PC-9 (cell line): ENCODE results near the gene ABLIM2. TPM values are rescaled to one million over a fixed set of nuclear protein-coding genes. Genes with fewer than 3 reads are reported as not detected.

Source experiments
- BruUV-seq: library from RNA; stranded (reverse); fragments of 400-500 nt; replicated peaks from 2 replicates; lab custom pipeline; 2021; lab: Mats Ljungman, UMichigan
- CTCF ChIA-PET: fragments of 300-600 bp; sonication (Branson Sonifier 250); formaldehyde crosslinking; loops from one replicate; lab custom pipeline; 2022; ENCODE audit warnings: antibody characterized with exemption; lab: Charles Lee
- POLR2A ChIA-PET: fragments of 300-600 bp; sonication (Branson Sonifier 250); formaldehyde crosslinking; loops from one replicate; lab custom pipeline; 2022; ENCODE audit warnings: antibody characterized with exemption; ENCODE audit not compliant: unreplicated experiment; lab: Charles Lee
- DNase-seq, 2 experiments: peaks; one replicate each; pipeline versions ENCODE4 v3.0.0 to v3.0.0-alpha.2; 2015 to 2022; ENCODE audit warnings: mixed read lengths in 1 of 2
- H2AFZ ChIP-seq: fragments of 200-600 bp; sonication (generic); 2 replicates; pipeline ENCODE4 v1.8.1; 2017; ENCODE audit warnings: antibody characterized with exemption
- H3F3A ChIP-seq: fragments of 200-600 bp; sonication (generic); 2 replicates; pipeline ENCODE4 v1.8.1; 2017; ENCODE audit warnings: antibody characterized with exemption, mild to moderate bottlenecking, low read depth; ENCODE audit not compliant: insufficient read depth
- H3K27ac ChIP-seq: fragments of 200-600 bp; sonication (generic); 2 replicates; pipeline ENCODE4 v1.6.1; 2016; ENCODE audit warnings: mixed run types
- H3K27me3 ChIP-seq: fragments of 200-600 bp; sonication (generic); 2 replicates; pipeline ENCODE4 v1.6.1; 2016; ENCODE audit warnings: low read depth, mixed run types; ENCODE audit not compliant: insufficient read depth
- H3K36me3 ChIP-seq: fragments of 200-600 bp; sonication (generic); 2 replicates; pipeline ENCODE4 v1.6.1; 2016; ENCODE audit warnings: low read depth, mixed run types
- H3K4me1 ChIP-seq: fragments of 200-600 bp; sonication (generic); replicated peaks from 2 replicates; pipeline ENCODE4 v1.6.1; 2016; ENCODE audit warnings: mixed run types; ENCODE audit not compliant: insufficient read depth
- H3K4me2 ChIP-seq: fragments of 200-600 bp; sonication (generic); 2 replicates; pipeline ENCODE4 v1.6.1; 2017; ENCODE audit warnings: mixed run types
- H3K4me3 ChIP-seq: fragments of 200-600 bp; sonication (generic); 2 replicates; pipeline ENCODE4 v1.6.1; 2016; ENCODE audit warnings: mixed run types
- H3K79me2 ChIP-seq: fragments of 200-600 bp; sonication (generic); 2 replicates; pipeline ENCODE4 v1.6.1; 2017; ENCODE audit warnings: low read depth, mixed run types
- H3K9me2 ChIP-seq: fragments of 200-600 bp; sonication (generic); 2 replicates; pipeline ENCODE4 v1.8.1; 2017; ENCODE audit warnings: mild to moderate bottlenecking; ENCODE audit not compliant: insufficient read depth
- H3K9me3 ChIP-seq: fragments of 200-600 bp; sonication (generic); 2 replicates; pipeline ENCODE4 v1.8.1; 2016; ENCODE audit warnings: low read depth; ENCODE audit not compliant: insufficient read depth
- H4K20me1 ChIP-seq: fragments of 200-600 bp; sonication (generic); 2 replicates; pipeline ENCODE4 v1.8.1; 2017; ENCODE audit not compliant: insufficient read depth
- CTCF ChIP-seq: fragments of 200-600 bp; sonication (generic); conservative IDR thresholded peaks from 2 replicates; pipeline ENCODE4 v1.6.1; 2017; ENCODE audit warnings: mixed run types, antibody characterized with exemption, mild to moderate bottlenecking, moderate library complexity
- EZH2 ChIP-seq: fragments of 200-600 bp; sonication (generic); IDR thresholded peaks from 2 replicates; pipeline ENCODE4 v1.8.0; 2017; ENCODE audit warnings: antibody characterized with exemption, low read depth
- intact Hi-C: fragments of 100-400 bp; cut with micrococcal nuclease; formaldehyde crosslinking; loops from one replicate; pipeline ENCODE4 v1.10.0; 2022; ENCODE audit not compliant: unreplicated experiment
- total RNA-seq: library from RNA; stranded (reverse); gene quantifications from 2 replicates; pipeline ENCODE4 v1.2.3, GENCODE V29; 2021

ABLIM2 gene
- total RNA-seq, 1 experiment from 2014 or later = 1.6 TPM

GRCh38 chr4:8156617-8157016 lies 2.0 kb downstream of the ABLIM2 start:
- Histone ChIP-seq H4K20me1 (no peaks in the 10 kb centered on the region), H3K4me3 (no peak overlapping the region), H3K79me2 (no peaks in the 10 kb centered on the region), H3K4me2 (no peak overlapping the region), H3K36me3 (no peaks in the 10 kb centered on the region), H3F3A (no peaks in the 10 kb centered on the region), H3K9me2 (no peaks in the 10 kb centered on the region), H3K9me3 (no peaks in the 10 kb centered on the region), H2AFZ (no peak overlapping the region), H3K27me3 (no peaks in the 10 kb centered on the region), H3K4me1 (no peaks in the 10 kb centered on the region; the same call in 1 of the 2 replicates), H3K27ac (no peak overlapping the region)
- TF ChIP-seq CTCF (no peak), EZH2 (no peak)
- ChIA-PET POLR2A (no interaction called here), CTCF (no interaction called here)
- intact Hi-C loops = no loop called here
- no TSS peak for BruUV-seq
- DNase-seq = no peak

- Histone ChIP-seq H3K4me1 (no peaks in the 10 kb centered on the region; the same call in 1 of the 2 replicates), H3F3A (no peaks in the 10 kb centered on the region), H2AFZ (no peak overlapping the region), H3K4me3 (no peak overlapping the region), H3K27ac (no peak overlapping the region), H3K4me2 (no peak overlapping the region), H3K79me2 (no peaks in the 10 kb centered on the region), H3K27me3 (no peaks in the 10 kb centered on the region), H3K36me3 (no peaks in the 10 kb centered on the region), H4K20me1 (no peaks in the 10 kb centered on the region), H3K9me2 (no peaks in the 10 kb centered on the region), H3K9me3 (no peaks in the 10 kb centered on the region)
- DNase-seq = no peak
- intact Hi-C loops = no loop called here
- TF ChIP-seq EZH2 (no peak), CTCF (no peak)
- no TSS peak for BruUV-seq
- CTCF ChIA-PET = no interaction called here
- POLR2A ChIA-PET = no interaction called here
These were observed 2.8 kb downstream of the ABLIM2 start for GRCh38 chr4:8155660-8156421.

GRCh38 chr4:8155048-8155447 lies 3.6 kb downstream of the ABLIM2 start:
- Histone ChIP-seq H4K20me1 (no peaks in the 10 kb centered on the region), H3K4me3 (no peak overlapping the region), H3K27me3 (no peaks in the 10 kb centered on the region), H3K4me1 (no peaks in the 10 kb centered on the region; the same call in 1 of the 2 replicates), H3K36me3 (no peaks in the 10 kb centered on the region), H3K4me2 (no peak overlapping the region), H3K9me3 (no peaks in the 10 kb centered on the region), H3K27ac (no peak overlapping the region), H2AFZ (no peak overlapping the region), H3K79me2 (no peaks in the 10 kb centered on the region), H3K9me2 (no peaks in the 10 kb centered on the region), H3F3A (no peaks in the 10 kb centered on the region)
- TF ChIP-seq CTCF (no peak), EZH2 (no peak)
- no TSS peak for BruUV-seq
- CTCF ChIA-PET = no interaction called here
- POLR2A ChIA-PET = no interaction called here
- intact Hi-C loops = no loop called here
- no peak for DNase-seq
